Retinal pigment epithelial cell (primary cell): ENCODE measurements around the gene FREM1.

ENCODE experiments used
- DNase-seq: peaks from one replicate; pipeline ENCODE4 v3.0.0-alpha.2; 2010; ENCODE audit warnings: low read depth
- H3K4me3 ChIP-seq: 2 replicates; pipeline ENCODE4 v1.5.1; 2011; ENCODE audit warnings: mild to moderate bottlenecking, low read length, control low read depth, moderate library complexity
- TF ChIP-seq, protein P1 (sequence below): conservative IDR thresholded peaks from 2 replicates; pipeline ENCODE4 v1.5.1; 2011; ENCODE audit warnings: low read depth, low read length, control low read depth, inconsistent platforms

Gene FREM1

DNA sequence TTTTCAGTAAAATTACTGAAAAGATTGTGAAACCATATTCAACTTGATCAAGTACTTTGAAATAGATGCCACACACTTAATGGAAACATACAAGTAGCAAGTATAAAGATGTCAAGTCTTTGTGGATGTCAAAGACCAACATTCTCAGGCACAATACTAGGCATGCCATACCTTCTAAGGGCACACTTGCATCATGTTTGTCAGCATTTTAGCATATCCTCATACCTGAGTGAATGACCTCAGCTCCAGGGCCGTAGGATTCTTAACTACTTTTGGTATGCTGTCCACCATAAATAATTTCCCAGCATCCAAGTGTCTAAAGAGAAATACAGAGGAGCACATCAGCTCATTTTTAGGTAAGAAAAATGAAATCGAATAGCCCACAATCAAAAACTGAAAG lies 86.4 kb downstream of the FREM1 start:
- no peak for DNase-seq
- H3K4me3 ChIP-seq: no peak overlapping the region
- TF ChIP-seq, protein P1, sequence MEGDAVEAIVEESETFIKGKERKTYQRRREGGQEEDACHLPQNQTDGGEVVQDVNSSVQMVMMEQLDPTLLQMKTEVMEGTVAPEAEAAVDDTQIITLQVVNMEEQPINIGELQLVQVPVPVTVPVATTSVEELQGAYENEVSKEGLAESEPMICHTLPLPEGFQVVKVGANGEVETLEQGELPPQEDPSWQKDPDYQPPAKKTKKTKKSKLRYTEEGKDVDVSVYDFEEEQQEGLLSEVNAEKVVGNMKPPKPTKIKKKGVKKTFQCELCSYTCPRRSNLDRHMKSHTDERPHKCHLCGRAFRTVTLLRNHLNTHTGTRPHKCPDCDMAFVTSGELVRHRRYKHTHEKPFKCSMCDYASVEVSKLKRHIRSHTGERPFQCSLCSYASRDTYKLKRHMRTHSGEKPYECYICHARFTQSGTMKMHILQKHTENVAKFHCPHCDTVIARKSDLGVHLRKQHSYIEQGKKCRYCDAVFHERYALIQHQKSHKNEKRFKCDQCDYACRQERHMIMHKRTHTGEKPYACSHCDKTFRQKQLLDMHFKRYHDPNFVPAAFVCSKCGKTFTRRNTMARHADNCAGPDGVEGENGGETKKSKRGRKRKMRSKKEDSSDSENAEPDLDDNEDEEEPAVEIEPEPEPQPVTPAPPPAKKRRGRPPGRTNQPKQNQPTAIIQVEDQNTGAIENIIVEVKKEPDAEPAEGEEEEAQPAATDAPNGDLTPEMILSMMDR: no peak

DNA sequence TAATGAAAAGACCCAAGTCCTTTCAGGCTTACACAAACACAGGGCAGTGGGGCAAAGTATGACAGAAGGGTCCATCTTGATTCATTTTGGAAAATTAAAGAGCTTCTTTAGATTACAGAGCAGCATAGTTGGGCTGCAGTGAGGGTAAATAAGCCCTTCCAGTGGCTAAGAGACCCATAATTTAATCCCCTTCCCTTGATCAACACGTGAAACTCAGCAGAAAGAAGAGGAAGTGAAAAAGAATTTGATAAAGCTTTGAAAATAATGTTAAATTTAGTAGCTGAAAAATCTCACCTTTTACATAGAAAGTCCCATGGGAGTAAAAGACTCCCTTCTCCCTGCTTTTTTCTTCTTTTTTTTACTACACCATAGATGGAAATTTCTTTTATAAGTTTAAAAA lies 87.6 kb downstream of the FREM1 start:
- no peak for DNase-seq
- H3K4me3 ChIP-seq: no peak overlapping the region
- TF ChIP-seq, protein P1: no peak

DNA sequence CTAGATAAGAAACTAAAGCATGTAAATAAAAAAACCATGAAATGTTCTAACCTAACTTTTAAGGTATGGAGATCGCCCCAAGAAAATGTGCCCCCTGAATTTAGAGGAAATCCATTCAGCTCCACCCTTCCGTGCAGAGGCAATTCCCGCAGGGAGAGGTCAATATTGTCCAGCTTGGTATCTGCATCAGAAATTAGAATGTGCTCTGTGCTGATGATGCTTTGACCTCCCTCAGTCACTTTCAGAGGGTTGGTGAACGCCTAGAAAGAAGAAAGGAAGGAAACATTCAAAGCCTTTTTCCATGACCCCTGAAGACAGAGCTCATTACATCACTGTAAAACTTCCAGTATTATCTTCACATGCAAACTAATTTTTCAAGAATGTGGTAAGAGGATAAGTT lies 91.0 kb downstream of the FREM1 start:
- no peak for DNase-seq
- TF ChIP-seq, protein P1: no peak
- H3K4me3 ChIP-seq: no peak overlapping the region

DNA sequence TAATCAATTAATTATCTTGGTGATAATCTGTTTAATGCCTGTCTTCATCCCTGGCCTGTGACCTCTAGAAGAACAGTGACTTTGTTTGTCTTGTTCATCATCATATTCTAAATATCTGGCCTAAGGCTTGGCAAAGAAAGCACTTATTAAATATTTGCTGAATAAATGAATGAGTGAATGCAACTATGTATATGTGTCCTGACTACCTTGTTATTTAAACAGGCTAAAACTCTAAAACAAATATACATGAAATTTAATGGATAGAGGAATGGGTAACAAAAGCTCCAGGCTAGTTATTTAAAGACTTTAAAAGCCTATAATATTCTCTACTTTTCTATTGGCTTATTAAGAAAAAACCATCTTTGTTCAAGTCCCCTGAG lies 96.0 kb downstream of the FREM1 start:
- no peak for DNase-seq
- TF ChIP-seq, protein P1: no peak
- H3K4me3 ChIP-seq: no peak overlapping the region

DNA sequence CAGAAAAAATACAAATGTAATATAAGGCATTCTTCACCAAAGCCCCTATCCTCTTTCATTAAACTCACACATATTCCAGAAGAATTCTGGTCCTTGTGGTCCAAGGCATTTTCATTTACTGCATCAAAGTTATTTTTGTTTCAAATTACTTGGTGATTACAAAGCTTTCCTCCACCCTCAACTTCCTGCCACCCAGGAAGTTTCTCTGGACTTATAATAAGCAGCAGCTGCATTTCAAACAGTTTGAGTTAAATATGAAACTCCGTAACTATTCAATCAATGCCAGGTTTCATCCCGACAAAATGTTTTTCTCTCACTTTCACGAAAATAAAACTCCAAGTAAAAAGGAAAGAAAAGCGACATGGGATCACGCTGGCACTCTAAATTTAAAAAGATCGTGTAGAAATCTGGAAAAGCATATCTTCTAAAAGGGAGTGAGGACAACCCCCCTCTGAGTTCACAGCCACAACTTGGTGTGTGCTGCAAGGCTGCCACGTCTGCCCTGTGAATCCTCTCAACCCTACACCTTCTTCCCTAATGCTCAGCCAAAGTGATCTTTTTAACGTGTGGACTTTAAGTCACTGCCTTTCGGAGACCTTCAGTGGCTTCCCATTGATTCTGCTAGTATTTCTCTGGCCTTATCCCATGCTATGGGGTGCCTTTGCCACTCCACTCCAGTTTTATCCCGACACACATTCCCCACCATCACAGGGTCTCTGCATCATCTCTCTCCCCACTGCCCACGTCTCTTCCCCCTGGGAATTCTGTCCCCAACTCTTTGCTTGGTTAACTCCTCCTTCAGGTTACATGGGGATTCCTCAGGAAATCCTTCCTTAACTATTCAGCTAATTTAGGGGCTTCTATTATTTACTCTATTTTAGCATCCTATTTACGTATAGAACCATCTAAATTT lies 96.6 kb downstream of the FREM1 start:
- no peak for DNase-seq
- no peak overlapping the region for H3K4me3 ChIP-seq
- TF ChIP-seq, protein P1: no peak

DNA sequence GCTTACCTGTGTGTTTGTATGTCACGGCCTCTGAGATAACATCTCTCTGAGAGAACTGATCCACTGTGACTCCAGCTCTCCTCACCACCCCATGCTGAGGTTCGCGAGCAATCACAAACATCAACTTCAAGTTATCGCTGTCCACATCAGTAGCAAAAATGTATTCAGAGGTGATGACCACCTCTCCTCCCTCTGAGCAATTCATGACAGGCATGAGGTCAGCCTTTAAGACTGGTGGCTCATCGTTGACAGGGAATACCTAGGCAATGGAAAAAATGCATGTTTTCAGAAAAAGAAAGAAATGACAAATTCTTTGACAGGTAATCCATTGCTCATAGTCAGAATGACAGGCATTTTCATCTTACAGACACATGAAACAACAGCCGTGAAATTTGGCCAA lies 97.4 kb downstream of the FREM1 start:
- TF ChIP-seq, protein P1: no peak
- no peak overlapping the region for H3K4me3 ChIP-seq

DNA sequence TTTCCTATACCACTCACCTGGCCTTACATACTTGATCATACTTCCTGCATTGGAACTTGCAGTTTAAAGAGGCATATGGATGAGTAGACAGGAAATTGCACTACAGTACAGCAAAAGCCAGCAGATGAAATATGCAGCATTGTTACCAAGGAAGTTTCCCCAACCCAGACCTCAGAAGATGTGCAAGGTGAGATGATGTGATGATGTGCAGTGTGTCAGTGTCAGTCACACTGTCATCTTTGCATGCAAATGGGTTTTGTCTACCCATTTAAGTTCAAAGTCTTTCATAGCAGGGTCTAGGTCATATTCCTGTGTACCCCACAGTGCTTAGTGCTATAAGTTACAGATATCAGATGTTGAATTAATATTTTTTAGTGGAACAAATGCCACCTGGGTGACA lies 98.4 kb downstream of the FREM1 start:
- DNase-seq: no peak
- H3K4me3 ChIP-seq: no peak overlapping the region
- TF ChIP-seq, protein P1: no peak

More for the DNA sequence above, 97.4 kb downstream of the FREM1 start:
- DNase-seq: no peak
